ENCODE data around the gene SP140L.
"Not testable (repeated sequence)": the region's sequence is repeated elsewhere in the genome, so short reads cannot be mapped to it uniquely, and the experiment has no call there.

The SP140L gene

GRCh38 chr2:230324503-230324902 is 2.5 kb upstream of the SP140L start:
- no peak for DNase-seq

DNA sequence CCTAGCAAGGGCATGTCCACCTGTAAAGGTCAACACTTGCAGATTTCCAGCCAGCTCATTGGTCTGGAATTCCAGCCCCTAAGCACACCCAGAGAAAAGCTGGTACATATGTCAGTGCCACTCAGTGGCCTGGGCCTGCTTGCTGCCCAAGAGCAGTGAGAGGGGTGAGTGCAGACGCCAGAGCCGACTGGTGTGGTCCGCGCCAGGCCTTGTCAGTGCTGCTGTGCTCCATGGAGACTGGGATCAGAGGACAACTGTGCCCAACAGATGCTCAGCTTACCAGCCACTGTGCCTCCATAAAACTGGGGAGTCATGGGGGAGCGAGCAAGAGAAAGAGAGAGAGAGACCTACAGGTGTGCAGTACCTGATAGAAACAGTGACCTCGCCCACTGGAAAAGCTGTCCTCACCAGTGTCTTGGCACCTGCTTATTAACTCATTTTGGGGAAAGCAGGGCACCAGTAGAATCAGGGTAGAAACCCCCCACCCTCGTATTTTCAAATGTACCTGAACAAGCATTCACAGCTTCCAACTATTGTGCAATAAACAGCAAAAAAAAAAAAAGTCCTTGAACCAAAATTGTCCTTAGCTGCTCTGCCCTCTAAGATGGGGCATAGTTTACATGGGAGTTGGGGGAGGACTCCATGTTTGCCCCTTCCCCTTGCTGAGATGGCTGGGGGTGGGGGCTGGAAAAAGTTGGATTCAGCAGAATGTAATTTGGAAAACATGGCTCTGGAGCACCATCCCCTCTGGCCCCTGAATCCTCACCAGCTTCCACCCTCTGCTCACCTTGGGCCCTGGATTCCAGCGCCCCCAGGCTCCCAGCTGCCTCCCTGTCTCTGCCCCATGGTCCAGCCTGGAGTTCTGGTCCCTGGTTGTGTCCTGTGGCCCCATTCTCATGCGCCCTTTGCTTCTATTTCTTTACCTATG is 1.4 kb upstream of the SP140L start:
- no peak for DNase-seq

DNA sequence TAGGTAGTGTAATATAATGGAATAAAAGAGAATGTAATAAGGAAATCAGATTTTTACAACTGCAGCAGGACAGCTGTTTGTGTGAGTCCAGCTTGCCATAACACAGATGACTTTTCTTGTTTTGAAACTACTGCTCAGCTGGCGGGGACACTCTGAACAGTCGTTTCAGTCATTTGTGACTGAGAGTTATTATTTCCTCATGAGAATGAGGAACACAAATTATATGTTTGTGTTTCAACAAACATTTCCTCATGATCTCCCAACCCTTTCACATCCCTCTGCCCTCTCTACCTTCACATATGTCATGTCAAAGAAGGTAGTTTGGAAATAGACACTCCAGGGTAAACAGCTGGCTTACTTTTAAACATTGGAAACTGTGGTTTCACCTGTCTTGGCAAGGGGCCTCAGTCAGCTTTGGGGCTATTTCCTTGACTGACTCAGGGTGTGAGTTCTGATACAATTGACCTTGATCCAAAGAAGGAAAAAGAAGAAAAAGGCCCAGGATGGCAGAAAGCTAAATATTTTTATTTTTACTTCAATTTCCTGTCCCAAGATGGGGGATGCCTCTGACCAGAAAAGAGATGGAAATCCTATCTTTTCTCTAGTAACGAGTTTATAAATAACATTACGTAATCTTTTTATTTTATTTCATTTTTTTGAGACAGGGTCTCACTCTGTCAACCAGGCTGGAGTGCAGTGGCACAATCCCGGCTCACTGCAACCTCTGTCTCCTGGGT is 593 bp downstream of the SP140L start:
- no peak for DNase-seq

DNA sequence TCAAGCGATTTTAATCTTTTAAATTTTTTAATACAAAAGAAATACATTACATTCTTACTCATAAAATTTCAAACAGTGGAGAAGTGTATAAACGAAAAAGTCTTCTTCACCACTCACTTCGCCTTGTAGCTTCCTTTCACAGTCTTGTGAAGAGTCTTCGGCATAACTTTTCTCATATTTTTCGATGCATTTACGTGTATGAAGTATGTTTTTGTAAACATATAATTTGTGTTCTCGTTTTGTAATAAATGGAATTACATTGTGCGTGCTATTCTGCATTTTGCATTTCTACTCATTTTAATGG is 1.1 kb downstream of the SP140L start:
- no peak for DNase-seq

DNA sequence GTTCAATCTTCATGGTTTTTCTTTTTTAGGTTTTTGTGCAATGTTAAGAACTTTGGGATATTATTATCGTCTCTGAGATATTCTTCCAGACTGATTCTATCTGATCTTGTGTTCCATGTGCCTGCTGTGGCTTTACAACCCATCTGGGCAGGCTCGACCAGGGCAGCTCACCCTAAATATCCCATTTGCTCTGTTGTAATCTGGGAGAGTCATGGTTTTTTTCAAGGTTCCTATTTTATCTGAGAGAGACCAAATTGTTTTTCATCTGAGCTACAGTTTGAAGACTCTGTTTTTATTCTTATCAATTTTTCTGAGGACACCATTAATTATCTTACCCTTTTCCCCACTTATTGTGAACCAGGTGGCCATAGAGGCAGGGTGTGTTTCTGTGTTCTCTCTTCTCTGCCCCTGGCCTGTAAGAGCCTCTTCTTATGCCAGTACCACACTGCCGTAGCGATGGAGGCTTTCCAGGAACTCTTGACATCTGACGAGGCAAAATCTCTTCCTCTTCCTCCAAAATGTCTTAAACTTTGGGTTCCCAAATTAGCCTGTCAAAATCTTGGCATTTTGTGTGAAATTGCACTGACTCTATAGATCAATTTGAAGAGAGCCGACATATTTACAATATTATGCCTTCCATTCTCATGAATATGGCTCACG is 3.1 kb downstream of the SP140L start:
- no peak for DNase-seq

DNA sequence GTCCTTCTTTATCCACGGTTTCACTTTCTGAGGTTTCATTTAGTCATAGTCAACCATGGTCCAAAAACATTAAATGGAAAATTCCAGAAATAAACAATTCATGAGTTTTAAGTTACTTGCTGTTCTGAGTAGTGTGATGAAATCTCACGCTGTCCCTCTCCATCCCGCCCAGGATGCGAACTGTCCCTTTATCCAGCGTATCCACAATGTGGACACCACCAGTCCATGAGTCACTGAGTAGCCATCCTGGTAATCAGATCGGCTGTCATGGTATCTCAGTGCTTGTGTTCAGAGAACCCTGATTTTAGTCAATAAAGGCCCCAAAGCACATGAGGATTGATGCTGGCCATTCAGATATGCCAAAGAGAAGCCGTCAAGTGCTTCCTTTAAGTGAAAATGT is 3.7 kb downstream of the SP140L start:
- no peak for DNase-seq

DNA sequence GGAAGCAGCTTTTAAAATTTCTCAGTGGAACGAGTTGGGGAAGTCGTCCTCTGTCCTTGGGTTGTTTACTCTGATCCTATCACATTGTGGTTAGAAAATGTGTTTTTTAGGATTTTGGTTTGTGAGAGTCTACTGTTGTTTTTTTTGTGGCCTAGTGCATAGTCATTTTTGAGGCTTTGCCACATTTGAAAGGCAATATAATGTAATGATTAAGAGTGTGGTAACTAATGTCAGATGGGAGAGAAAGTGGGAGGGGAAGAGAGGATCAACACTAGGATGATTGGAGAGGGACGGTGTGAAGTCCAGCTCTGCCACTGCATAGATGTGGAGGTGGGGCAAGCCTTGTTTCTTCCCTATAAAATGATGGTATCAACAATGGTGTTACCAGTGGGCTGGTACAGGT is 8.5 kb downstream of the SP140L start:
- DNase-seq = no peak

DNA sequence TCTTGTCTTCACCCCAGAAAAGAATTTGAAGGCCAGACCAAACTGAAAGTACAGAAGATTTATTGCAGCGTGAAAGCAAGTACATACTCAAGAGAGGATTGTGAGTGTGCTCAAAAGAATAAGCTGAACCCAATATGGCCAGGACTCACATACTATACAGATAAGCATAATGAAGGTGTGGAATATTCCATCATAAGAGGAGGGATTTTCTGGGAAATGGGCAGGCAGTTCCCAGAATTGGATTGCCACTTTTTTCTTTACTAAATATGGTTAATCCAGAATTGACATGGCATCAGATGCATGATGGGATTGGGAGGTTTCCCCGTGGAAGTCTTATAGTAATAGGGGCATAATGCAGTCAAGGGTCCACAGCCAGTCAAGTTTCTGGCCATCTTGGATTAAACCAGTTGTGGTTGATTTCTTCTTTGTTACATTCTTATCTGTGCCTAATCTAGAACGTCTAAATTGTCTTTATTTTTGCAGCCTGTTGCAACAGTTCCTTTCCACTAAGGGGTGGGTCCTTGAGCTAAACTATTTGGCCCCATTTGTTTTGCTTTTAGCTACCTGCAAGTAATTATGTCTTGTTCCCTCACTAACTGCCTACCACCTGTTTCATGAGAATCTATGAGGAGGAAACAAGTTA is 9.0 kb downstream of the SP140L start:
- DNase-seq = no peak

DNA sequence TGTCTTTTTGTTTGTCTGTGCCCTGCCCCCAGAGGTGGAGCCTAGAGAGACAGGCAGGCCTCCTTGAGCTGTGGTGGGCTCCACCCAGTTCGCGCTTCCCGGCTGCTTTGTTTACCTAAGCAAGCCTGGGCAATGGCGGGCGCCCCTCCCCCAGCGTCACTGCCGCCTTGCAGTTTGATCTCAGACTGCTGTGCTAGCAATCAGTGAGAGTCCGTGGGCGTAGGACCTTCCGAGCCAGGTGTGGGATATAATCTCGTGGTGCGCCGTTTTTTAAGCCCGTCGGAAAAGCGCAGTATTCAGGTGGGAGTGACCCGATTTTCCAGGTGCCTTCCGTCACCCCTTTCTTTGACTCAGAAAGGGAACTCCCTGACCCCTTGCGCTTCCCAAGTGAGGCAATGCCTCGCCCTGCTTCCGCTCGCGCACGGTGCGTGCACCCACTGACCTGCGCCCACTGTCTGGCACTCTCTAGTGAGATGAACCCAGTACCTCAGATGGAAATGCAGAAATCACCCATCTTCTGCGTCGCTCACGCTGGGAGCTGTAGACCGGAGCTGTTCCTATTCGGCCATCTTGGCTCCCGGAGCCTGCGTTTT is 15.0 kb downstream of the SP140L start:
- DNase-seq = not testable (repeated sequence)

GRCh38 chr2:230343041-230343624 is 16.1 kb downstream of the SP140L start:
- DNase-seq = not testable (repeated sequence)

GRCh38 chr2:230343747-230344146 is 16.8 kb downstream of the SP140L start:
- peak; percentile 46 for DNase-seq

GRCh38 chr2:230346465-230346864 is 19.5 kb downstream of the SP140L start:
- DNase-seq = no peak

GRCh38 chr2:230346921-230347533 is 20.0 kb downstream of the SP140L start:
- DNase-seq = no peak

- peak; percentile 81 for DNase-seq
These were observed 20.8 kb downstream of the SP140L start for GRCh38 chr2:230347659-230348305.

DNA sequence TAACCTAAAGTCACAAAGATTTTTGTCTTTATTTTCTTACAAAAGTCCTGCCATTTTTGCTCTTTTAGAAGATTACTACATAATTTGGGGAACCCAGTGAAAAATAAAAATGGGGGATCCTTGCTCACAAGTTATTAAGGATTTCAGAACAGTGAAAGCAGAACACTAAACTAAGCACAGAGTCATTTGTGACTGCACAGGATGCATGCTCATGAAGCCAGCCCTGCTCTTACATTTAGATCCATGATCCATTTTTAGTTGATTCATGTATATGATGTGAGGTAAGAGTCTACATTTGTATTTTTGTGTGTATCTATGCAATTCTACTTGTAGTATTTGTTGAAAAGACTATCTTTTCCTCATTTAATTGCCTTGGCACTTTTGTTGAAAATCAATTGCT is 21.8 kb downstream of the SP140L start:
- DNase-seq = peak; percentile 48

GRCh38 chr2:230356084-230356483 is 29.1 kb downstream of the SP140L start:
- DNase-seq = no peak

GRCh38 chr2:230358305-230358704 is 31.3 kb downstream of the SP140L start:
- no peak for DNase-seq

GRCh38 chr2:230360028-230360427 is 33.0 kb downstream of the SP140L start:
- no peak for DNase-seq

- DNase-seq = no peak
These were observed 35.2 kb downstream of the SP140L start for GRCh38 chr2:230362030-230362691.

DNA sequence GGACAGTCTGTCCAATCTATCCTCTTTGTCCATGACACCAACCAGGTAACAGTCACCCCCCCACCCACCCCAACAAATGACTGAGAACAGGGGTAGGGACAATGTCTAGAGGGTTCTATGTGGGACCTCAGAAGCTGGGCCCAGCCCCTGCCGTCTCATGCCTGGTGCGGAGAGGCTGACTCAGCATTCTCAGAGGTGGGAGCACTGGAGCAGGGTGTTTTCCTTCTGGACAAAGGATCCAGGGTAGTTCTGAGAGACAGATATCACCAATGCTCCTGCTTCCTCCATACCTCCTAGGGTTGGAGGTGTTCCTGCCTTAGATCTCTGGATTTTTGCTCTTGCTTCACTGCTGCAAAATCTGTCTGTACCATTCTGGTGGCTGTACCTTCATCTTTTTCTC is 55.1 kb downstream of the SP140L start:
- no peak for DNase-seq

- no peak for DNase-seq
These were observed 56.5 kb downstream of the SP140L start for GRCh38 chr2:230383453-230383852.
